K562 (cell line): Measurements from ENCODE around the gene GRIN2D. TPM values are rescaled to one million over a fixed set of nuclear protein-coding genes. Genes with fewer than 3 reads are reported as not detected.

Experiments used
- ATAC-seq: fragments of 200-7000 bp; cut with Tn5 transposase; 3 replicates; pipeline ENCODE4 v1.9.1; 2020; ENCODE audit warnings: moderate library complexity
- BruUV-seq: library from RNA; stranded (reverse); fragments of 400-500 nt; replicated peaks from 2 replicates; lab custom pipeline; 2021; lab: Mats Ljungman, UMichigan
- CTCF ChIA-PET: fragments of 300-600 bp; formaldehyde crosslinking; extraction: SDS; loops from one replicate; lab custom pipeline; 2021; ENCODE audit warnings: low intra/inter-chr PET ratio; lab: Yijun Ruan, JAX
- POLR2A ChIA-PET: fragments of 300-600, 350-650 bp; sonication (Branson Sonifier 250); formaldehyde crosslinking; extraction: SDS; loops from one replicate; lab custom pipeline; 2021; ENCODE audit warnings: antibody characterized with exemption, inconsistent platforms; lab: Yijun Ruan, JAX
- DNase-seq, 4 experiments: peaks; one replicate each; pipeline versions ENCODE4 v3.0.0 to v3.0.0-alpha.2; 2011 to 2018; ENCODE audit warnings: low spot score in 3 of 4, mixed read lengths in 3 of 4; ENCODE audit errors: extremely low read depth in 1 of 4
- FAIRE-seq: peaks from 2 replicates; lab custom pipeline; 2011; peaks lifted over from hg19 to GRCh38; lab: Jason Lieb, UNC
- H2AFZ ChIP-seq: 2 replicates; pipeline ENCODE4 v1.6.0; 2011; ENCODE audit warnings: low read depth, low read length, control low read depth, inconsistent platforms
- H3K27ac ChIP-seq: fragments of 200-600 bp; 3 replicates; pipeline ENCODE4 v1.8.0; 2011; ENCODE audit warnings: low read depth, mild to moderate bottlenecking, control low read depth, inconsistent platforms, low read length, moderate library complexity, mixed read lengths; ENCODE audit errors: extremely low read depth
- H3K27me3 ChIP-seq, 2 experiments: fragments of 300-600 bp in 1 of 2; 2 replicates in 1 of 2; 3 replicates in 1 of 2; pipeline versions ENCODE4 v1.6.0 to v1.8.0; 2011; ENCODE audit warnings: inconsistent platforms in 2 of 2, low read length in 2 of 2, mild to moderate bottlenecking in 1 of 2, mixed read lengths in 1 of 2, moderate library complexity in 1 of 2; ENCODE audit not compliant: control insufficient read depth in 2 of 2, insufficient read depth in 2 of 2
- H3K36me3 ChIP-seq: fragments of 300-600 bp; 3 replicates; pipeline ENCODE4 v1.8.0; 2011; ENCODE audit warnings: mild to moderate bottlenecking, low read length, inconsistent platforms; ENCODE audit not compliant: control insufficient read depth, insufficient read depth
- H3K4me1 ChIP-seq, 2 experiments: fragments of 200-600 bp in 1 of 2; replicated peaks in 1 of 2; 2 replicates in 1 of 2; 3 replicates in 1 of 2; pipeline versions ENCODE4 v1.5.1 to v1.8.0; 2011; ENCODE audit warnings: inconsistent platforms in 2 of 2, low read length in 2 of 2, mild to moderate bottlenecking in 1 of 2, mixed read lengths in 1 of 2, moderate library complexity in 1 of 2; ENCODE audit not compliant: control insufficient read depth in 2 of 2, insufficient read depth in 2 of 2
- H3K4me2 ChIP-seq: 2 replicates; pipeline ENCODE4 v1.6.1; 2011; ENCODE audit warnings: low read length, control low read depth, inconsistent platforms, mixed read lengths; ENCODE audit not compliant: insufficient read depth
- H3K4me3 ChIP-seq: fragments of 200-600 bp; sonication (generic), shearing (Covaris generic); 2 replicates; pipeline ENCODE4 v1.5.1; 2016; ENCODE audit warnings: control low read depth, inconsistent platforms
- H3K79me2 ChIP-seq: fragments of 200-600 bp; 3 replicates; pipeline ENCODE4 v1.8.0; 2011; ENCODE audit warnings: low read length, inconsistent platforms; ENCODE audit not compliant: control insufficient read depth, insufficient read depth
- H3K9ac ChIP-seq, 2 experiments: 2 replicates each; pipeline versions ENCODE4 v1.6.0 to v1.6.1; 2011; ENCODE audit warnings: low read depth in 2 of 2, low read length in 2 of 2, control low read depth in 1 of 2, inconsistent platforms in 1 of 2, mild to moderate bottlenecking in 1 of 2, mixed read lengths in 1 of 2; ENCODE audit not compliant: insufficient read depth in 1 of 2
- H3K9me1 ChIP-seq: one replicate; pipeline ENCODE4 v1.6.0; 2011; ENCODE audit warnings: inconsistent platforms, mild to moderate bottlenecking, low read length, moderate library complexity; ENCODE audit not compliant: control insufficient read depth, insufficient read depth
- H3K9me3 ChIP-seq: replicated peaks from 2 replicates; pipeline ENCODE4 v1.5.1; 2011; ENCODE audit warnings: low read depth, low read length, inconsistent platforms; ENCODE audit not compliant: control insufficient read depth, insufficient read depth
- H4K20me1 ChIP-seq: replicated peaks from 2 replicates; pipeline ENCODE4 v1.6.1; 2011; ENCODE audit warnings: low read length, inconsistent platforms, mixed read lengths; ENCODE audit not compliant: control insufficient read depth, insufficient read depth
- ATF3 ChIP-seq, 2 experiments: fragments of 450-650 bp in 1 of 2; sonication (generic) in 1 of 2; formaldehyde crosslinking in 1 of 2; IDR thresholded peaks in 1 of 2; conservative IDR thresholded peaks in 1 of 2; 2 replicates each; pipeline versions ENCODE4 v1.6.1 to v1.8.1; 2016 to 2023; ENCODE audit warnings: mild to moderate bottlenecking in 2 of 2, moderate library complexity in 2 of 2, inconsistent platforms in 1 of 2, missing genetic modification reagents in 1 of 2
- CBFA2T3 ChIP-seq: fragments of 450-650 bp; IDR thresholded peaks from 2 replicates; pipeline ENCODE4 v1.6.1; 2017
- KDM1A ChIP-seq, 2 experiments: fragments of 450-650 bp; IDR thresholded peaks; 2 replicates each; pipeline ENCODE4 v1.6.1; 2016; ENCODE audit warnings: mild to moderate bottlenecking in 2 of 2
- RBFOX2 ChIP-seq: fragments of 200-400 bp; formaldehyde crosslinking; IDR thresholded peaks from 2 replicates; pipeline ENCODE4 v1.6.1; 2017; ENCODE audit warnings: low read depth, mild to moderate bottlenecking, low read length, moderate library complexity
- WGBS: fragments of 100-300 bp; shearing (Covaris generic); methylation state at CpG from one replicate; pipeline ENCODE4 v1.1.6; 2016; ENCODE audit warnings: low coverage, mixed read lengths; ENCODE audit not compliant: insufficient coverage; ENCODE audit errors: missing lambda C conversion rate; 5-methylcytosine and 5-hydroxymethylcytosine counted together
- in situ Hi-C: fragments of 300-500 bp; cut with MboI; formaldehyde crosslinking; loops from 4 replicates; pipeline ENCODE4 v1.15.0; 2018; ENCODE audit warnings: inconsistent platforms, mixed read lengths
- intact Hi-C: fragments of 100-400 bp; cut with micrococcal nuclease; formaldehyde crosslinking; loops from 2 replicates; pipeline ENCODE4 v1.14.2; 2022
- polyA plus RNA-seq, 8 experiments: library from polyadenylated mRNA; depleted of rRNA in 4 of 8; stranded (reverse) in 5 of 8; unstranded in 3 of 8; fragments of >200 nt; fragmentation: Nextera tagmentation in 2 of 8; fragmentation: Illumina TruSeq in 1 of 8; extraction: Ambion mirVana in 2 of 8; extraction: Trizol in 1 of 8; gene quantifications; 2 replicates each; pipeline versions ENCODE4 v1.2.1 to v1.2.3, GENCODE V29; 2011 to 2014; ENCODE audit warnings: inconsistent platforms in 1 of 8, missing spikeins in 1 of 8
- total RNA-seq, 7 experiments: library from RNA; depleted of rRNA in 6 of 7; stranded (reverse); fragments of >200 nt in 6 of 7; fragmentation: Illumina TruSeq in 2 of 7; extraction: Trizol in 2 of 7; gene quantifications; 2 replicates each; pipeline versions ENCODE4 v1.2.1 to v1.2.3, GENCODE V29; 2011 to 2021; ENCODE audit warnings: low replicate concordance in 1 of 7

GRIN2D gene
- total and polyA plus RNA-seq, 9 of the 15 experiments (the other 6 are each of a cell fraction or from before 2014, with no cell fraction given), result 0.32 to 31.5 (median 1.8) TPM

GRCh38 chr19:48373567-48373966 lies 19.9 kb upstream of the GRIN2D start (continued):
- no peak for TF ChIP-seq CBFA2T3

GRCh38 chr19:48378194-48378570 lies 15.3 kb upstream of the GRIN2D start:
- Histone ChIP-seq H3K9ac (peak overlapping the region in 1 of 2 experiments; percentile 56; a peak in 1 of 4 replicates), H4K20me1 (no peaks in the 10 kb centered on the region), H3K4me1 (peaks cover 0 to 14% of the 10 kb centered on the region in 2 experiments; a peak in 3 of 5 replicates), H3K9me1 (peaks cover 2% of the 10 kb centered on the region), H3K79me2 (no peaks in the 10 kb centered on the region), H3K4me2 (no peak overlapping the region), H3K4me3 (no peak overlapping the region), H3K36me3 (peaks cover 17% of the 10 kb centered on the region; the same call in 1 of the 3 replicates), H2AFZ (no peak overlapping the region)
- FAIRE-seq (peak; percentile 46), ATAC-seq (no peak), DNase-seq (no peak)
- ChIA-PET POLR2A (interaction anchor here (2.2 kb wide), 1 partner anchor 12 kb away, joined by 7 read pairs; no protein-coding TSS in a partner anchor), CTCF (no interaction called here)
- 49% methylated on average over 10 of the region's 10 CpGs for WGBS
- in situ Hi-C loops, result no loop called here
- TF ChIP-seq ATF3 (IDR thresholded peaks at IDR 0.05) (peak; percentile 42; the same call in 1 of the 2 replicates), ATF3 (CRISPR knock-in tag; conservative IDR thresholded peaks at IDR 0.05) (no peak), RBFOX2 (no peak), KDM1A (IDR thresholded peaks at IDR 0.05) (0 out of 4 replicates have a peak, but pooled peaks of 1 of the 2 experiments have one; percentile 23)
- TF ChIP-seq, all 486 proteins: peak for 2
- Histone ChIP-seq H3K27ac (no peak overlapping the region), H3K9me3 (no peaks in the 10 kb centered on the region), H3K27me3 (no peaks in the 10 kb centered on the region)
- BruUV-seq, result no TSS peak
- intact Hi-C loops, result no loop called here
